ENCODE results near the gene MGAT1.
A peak's percentile ranks its signal among the peaks of the same experiment; 100 is the strongest.
"Not testable (repeated sequence)": the region's sequence is repeated elsewhere in the genome, so short reads cannot be mapped to it uniquely, and the experiment has no call there.

MGAT1 gene

DNA sequence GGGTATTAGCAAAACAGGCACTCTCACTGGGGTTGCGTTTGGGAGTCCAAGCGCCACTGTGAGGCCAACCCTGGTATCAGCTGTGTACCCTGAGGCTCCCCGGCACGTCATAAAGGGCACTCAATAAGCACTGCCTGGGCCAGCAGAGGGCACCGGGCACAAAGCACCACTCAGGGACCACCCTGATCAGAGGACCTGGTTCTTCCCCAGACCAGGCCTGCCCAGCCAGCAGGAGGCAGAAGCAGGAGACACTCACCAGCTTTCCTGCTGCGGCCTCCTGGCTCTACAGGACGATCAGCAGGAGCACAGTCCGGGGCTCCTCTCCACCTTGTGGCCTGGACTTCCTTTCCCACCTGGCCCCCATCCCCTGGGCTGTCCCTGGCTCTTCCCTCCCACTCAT lies 12.6 kb downstream of the MGAT1 start:
- Histone ChIP-seq H3K4me1 (ENCODE audit: insufficient read depth, low read length) (peaks cover 20% of the 10 kb centered on the region), H3K9ac (ENCODE audit: low read depth, low read length) (no peak overlapping the region), H3K36me3 (ENCODE audit: insufficient read depth, low read length) (no peaks in the 10 kb centered on the region; the same call in none of the 2 replicates), H3K9me3 (ENCODE audit: control insufficient read depth, insufficient read depth, low read length) (no peaks in the 10 kb centered on the region)

DNA sequence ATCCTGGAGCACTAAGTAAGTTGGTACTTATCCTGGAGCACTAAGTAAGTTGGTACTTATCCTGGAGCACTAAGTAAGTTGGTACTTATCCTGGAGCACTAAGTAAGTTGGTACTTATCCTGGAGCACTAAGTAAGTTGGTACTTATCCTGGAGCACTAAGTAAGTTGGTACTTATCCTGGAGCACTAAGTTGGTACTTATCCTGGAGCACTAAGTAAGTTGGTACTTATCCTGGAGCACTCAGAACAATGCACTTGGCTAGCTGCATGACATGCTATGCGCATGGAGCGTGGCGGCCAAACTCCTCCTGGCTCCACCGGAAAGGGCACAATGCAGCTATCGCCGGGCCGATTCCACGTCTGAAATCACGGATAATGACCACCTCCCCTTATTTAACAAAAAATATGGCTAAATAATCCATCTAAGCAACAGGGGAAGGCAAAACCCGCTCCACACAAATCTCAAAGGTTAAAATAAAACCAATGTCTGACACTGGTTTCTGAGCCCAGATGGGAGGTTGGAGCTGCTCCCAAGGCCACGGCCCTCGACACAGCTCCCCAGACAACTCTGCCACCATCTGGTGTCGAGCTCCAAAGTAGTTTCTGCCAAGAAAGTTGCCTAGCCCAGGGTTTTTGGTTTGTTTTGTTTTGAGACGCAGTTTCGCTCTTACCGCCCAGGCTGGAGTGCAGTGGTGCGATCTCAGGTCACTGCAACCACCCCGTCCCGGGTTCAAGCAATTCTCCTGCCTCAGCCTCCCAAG lies 13.8 kb downstream of the MGAT1 start:
- not testable (repeated sequence) for H3K9me3 ChIP-seq (ENCODE audit: control insufficient read depth, insufficient read depth, low read length); H3K36me3 ChIP-seq (ENCODE audit: insufficient read depth, low read length); H3K9ac ChIP-seq (ENCODE audit: low read depth, low read length)
- peaks cover 21% of the 10 kb centered on the region for H3K4me1 ChIP-seq (ENCODE audit: insufficient read depth, low read length)

DNA sequence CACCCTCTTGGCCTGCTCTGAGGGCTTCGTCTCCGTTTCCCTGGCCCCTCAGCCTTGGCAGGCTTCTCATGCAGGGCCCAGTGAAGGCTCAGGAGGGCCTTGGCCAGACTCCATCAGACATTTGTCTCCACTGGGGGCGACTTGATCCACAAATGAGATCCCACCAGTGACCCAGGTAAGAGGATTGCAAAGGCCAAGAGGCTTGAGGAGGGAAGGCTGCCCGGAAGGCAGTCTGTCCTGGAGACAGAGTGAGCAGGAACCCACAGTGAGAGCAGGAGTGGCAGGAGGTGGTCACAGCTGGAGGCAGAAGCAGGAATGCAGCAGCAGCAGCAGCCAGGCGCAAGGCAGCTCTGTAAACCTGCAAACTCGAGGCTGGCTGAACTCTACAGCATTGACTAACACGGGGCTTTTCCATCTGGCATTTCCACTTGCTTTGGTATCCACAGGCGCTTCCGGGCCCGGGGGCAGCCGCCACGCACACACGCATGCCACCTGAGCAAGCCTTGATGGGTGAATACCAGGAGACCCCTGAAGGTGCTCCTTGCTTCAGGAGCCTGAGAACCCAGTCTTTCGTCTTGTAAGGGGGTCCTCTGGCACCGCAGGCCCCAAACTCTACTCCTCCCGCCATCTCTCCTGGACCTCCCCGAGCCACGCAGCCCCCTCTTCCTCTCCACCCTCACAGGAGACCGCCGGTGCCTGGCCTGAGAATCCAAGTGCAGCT lies 14.7 kb downstream of the MGAT1 start:
- H3K9ac ChIP-seq (ENCODE audit: low read depth, low read length): no peak overlapping the region
- H3K4me1 ChIP-seq (ENCODE audit: insufficient read depth, low read length): peaks cover 21% of the 10 kb centered on the region
- H3K9me3 ChIP-seq (ENCODE audit: control insufficient read depth, insufficient read depth, low read length): no peaks in the 10 kb centered on the region
- no peaks in the 10 kb centered on the region; the same call in none of the 2 replicates for H3K36me3 ChIP-seq (ENCODE audit: insufficient read depth, low read length)

DNA sequence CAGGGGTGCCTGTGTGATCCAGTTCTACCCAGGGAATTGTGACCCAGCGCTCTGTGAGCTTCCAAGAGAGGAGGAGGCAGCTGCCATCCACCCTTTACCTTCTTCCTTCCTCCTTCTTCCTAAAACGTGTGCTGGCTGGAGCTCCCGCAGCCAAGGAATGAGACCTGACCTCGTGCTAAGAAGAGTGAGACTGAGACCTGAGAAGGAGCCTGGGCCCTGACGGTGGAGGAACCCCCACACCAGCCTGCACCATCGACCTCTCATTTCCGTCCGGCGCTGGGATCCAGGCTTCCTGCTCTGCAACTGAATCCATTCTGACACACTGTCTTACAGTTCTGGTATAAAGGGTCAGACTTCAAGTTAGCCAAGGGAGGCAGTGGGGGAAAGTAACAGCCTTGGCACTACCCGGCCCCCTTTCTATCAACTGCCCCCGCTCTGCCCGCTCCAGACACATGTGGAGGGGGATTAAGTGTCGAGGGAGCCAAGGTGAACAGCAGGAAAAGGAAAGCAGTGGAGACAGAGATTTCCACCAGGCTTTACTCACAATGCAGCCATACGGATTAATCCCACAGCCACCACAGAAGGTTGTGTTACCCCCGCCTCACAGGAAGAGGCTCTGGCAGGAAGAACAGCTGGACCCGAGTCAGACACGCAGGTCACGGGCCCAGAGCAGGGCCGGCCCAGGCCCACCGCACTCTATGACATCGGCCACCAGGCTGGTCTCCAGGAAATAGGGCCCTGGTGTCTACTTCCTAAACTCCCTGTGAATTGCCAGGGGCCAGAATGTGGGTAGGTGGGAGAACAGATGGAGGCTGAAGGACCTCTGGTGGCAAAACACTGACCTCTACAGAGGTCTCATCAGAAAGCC lies 15.8 kb downstream of the MGAT1 start:
- Histone ChIP-seq H3K9me3 (ENCODE audit: control insufficient read depth, insufficient read depth, low read length) (no peaks in the 10 kb centered on the region; the same call in 1 of the 2 replicates), H3K9ac (ENCODE audit: low read depth, low read length) (no peak overlapping the region), H3K36me3 (ENCODE audit: insufficient read depth, low read length) (no peaks in the 10 kb centered on the region), H3K4me1 (ENCODE audit: insufficient read depth, low read length) (peaks cover 21% of the 10 kb centered on the region)

DNA sequence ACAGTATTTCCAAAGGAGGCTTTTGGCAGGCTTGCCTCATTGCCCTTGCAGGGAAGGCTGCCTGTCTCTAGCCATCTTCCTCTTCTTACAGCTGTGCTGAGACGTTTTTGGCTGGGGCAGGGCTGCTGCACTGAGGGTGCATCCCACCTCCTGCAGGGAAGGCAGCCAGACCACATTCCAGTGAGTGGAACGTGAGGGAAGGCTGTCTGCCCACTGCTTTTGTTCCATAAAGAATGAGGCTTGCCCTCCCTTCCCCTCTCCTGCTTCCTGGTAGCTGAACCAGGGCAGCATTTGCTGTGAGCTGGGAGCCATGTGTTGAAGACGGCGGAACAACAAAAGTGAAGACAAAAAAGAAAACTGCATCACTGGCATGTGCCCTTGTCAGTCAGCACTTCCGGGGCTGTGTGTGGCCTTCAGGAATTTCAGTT lies 16.8 kb downstream of the MGAT1 start:
- H3K36me3 ChIP-seq (ENCODE audit: insufficient read depth, low read length): no peaks in the 10 kb centered on the region
- no peaks in the 10 kb centered on the region; the same call in 1 of the 2 replicates for H3K9me3 ChIP-seq (ENCODE audit: control insufficient read depth, insufficient read depth, low read length)
- H3K4me1 ChIP-seq (ENCODE audit: insufficient read depth, low read length): peaks cover 21% of the 10 kb centered on the region
- 0 out of 2 replicates have a peak overlapping the region, but pooled peaks have one; percentile 0 for H3K9ac ChIP-seq (ENCODE audit: low read depth, low read length)

DNA sequence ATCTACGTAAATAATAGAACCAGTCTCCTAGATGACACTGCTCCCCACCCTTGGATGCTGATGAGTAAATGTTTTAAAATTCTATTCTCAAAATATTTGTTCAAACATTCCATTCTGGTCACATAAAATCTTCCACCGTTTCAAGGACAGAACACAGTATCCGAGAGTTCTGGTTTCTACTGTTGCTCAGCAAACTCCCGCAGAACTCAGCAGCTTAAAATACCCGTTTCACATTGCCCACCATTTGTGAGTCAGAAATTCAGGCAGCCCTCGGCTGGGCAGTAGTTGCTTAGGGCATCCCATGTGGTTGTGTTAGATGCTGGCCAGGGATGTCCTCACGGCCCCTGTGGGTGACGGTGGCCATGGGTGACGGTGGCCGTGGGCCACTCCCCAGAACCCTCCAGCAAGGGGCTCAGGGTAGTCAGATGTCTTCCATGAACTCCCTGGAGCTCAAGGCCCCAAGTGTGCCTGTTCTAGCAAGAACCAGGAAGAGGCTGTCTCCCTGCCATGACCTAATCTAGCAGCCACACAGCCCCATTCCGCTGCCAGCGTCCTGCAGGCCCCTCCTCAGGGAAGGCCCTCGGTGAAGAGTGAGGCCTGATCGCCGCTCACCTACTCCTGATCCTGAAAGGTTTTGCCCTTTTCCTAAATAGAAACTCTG lies 17.4 kb downstream of the MGAT1 start:
- Histone ChIP-seq H3K9ac (ENCODE audit: low read depth, low read length) (0 out of 2 replicates have a peak overlapping the region, but pooled peaks have one; percentile 0), H3K4me1 (ENCODE audit: insufficient read depth, low read length) (peaks cover 21% of the 10 kb centered on the region), H3K9me3 (ENCODE audit: control insufficient read depth, insufficient read depth, low read length) (no peaks in the 10 kb centered on the region; the same call in 1 of the 2 replicates), H3K36me3 (ENCODE audit: insufficient read depth, low read length) (no peaks in the 10 kb centered on the region)

DNA sequence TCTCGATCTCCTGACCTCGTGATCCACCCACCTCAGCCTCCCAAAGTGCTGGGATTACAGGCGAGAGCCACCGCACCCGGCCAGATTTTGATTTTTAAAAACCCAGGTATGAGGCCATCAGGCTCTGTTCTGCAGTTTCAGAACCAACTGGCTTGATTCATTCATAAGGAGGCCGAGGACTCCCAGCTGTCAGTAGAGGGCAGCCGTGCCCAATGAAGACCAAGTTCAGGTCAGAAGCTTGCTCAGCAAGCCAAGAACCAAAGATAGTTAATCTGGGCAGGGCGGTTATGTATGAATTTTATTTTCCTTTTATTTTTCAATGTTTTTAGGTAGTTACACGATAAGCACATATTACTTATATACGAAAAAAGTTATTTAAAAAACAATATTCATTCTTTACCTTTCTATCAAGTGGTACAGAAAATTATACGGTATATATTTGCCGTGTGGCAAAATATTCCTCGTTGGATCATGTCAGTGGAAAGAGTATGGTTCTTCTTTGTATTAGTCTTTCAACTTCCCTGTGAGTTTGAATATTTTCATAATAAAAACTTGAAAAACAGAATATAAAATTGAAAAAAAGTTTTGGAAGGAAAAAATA lies 18.0 kb downstream of the MGAT1 start:
- H3K9ac ChIP-seq (ENCODE audit: low read depth, low read length): no peak overlapping the region
- no peaks in the 10 kb centered on the region; the same call in 1 of the 2 replicates for H3K9me3 ChIP-seq (ENCODE audit: control insufficient read depth, insufficient read depth, low read length)
- peaks cover 21% of the 10 kb centered on the region for H3K4me1 ChIP-seq (ENCODE audit: insufficient read depth, low read length)
- H3K36me3 ChIP-seq (ENCODE audit: insufficient read depth, low read length): no peaks in the 10 kb centered on the region

DNA sequence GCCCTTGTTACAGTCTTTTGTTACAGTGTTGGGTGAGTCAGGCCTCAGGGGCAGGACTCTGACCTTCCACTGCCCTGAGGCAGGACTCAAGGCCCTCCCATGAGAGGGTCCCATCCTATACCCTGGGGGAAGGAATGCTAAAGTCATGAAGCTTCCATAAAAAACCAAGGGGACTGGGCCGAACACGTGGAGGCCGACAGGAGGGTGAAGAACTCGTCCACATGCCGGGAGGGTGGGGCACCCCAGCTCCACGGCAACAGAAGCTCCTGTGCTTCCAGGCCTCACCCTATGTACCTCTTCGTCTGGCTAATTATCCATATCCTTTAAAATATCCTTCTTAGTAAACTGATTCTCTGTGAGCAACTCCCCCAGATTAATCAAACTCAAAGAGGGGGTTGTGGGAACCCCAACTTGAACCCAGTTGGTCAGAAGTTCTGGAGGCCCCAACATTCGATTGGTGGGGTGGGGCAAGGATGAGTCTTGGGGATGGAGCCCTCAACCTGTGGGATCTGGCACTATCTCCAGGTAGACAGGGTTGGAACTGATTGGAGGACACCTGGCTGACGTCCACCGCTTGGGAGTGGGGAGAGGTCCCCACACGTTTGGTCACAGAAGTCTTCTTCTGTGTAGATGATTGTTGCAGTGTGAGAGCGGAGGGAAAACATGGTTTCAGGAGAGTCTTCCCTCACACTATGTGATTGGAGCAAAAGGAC lies 19.1 kb downstream of the MGAT1 start:
- H3K9ac ChIP-seq (ENCODE audit: low read depth, low read length): no peak overlapping the region
- H3K9me3 ChIP-seq (ENCODE audit: control insufficient read depth, insufficient read depth, low read length): no peaks in the 10 kb centered on the region; the same call in 1 of the 2 replicates
- H3K4me1 ChIP-seq (ENCODE audit: insufficient read depth, low read length): peaks cover 21% of the 10 kb centered on the region
- no peaks in the 10 kb centered on the region for H3K36me3 ChIP-seq (ENCODE audit: insufficient read depth, low read length)

DNA sequence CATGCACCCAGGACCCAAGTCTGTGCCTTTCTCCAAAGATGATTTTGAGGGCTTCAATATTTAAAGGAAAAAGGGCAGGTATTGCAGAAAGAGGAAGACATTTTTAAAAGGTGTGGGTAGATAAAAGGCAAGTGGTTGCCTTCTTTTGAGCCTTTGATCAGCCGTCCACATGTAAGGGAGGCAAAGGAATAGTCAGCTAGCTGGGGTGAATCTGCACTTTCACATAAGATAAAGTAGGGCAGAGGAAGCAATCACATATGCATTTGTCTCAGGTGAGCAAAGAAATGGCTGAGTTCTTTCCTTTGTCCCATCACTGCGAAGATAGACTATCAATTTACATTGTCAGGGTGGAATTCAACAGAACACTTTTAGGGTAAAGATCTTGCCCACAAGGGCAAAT lies 19.9 kb downstream of the MGAT1 start:
- no peaks in the 10 kb centered on the region; the same call in 1 of the 2 replicates for H3K9me3 ChIP-seq (ENCODE audit: control insufficient read depth, insufficient read depth, low read length)
- no peaks in the 10 kb centered on the region for H3K36me3 ChIP-seq (ENCODE audit: insufficient read depth, low read length)
- no peak overlapping the region for H3K9ac ChIP-seq (ENCODE audit: low read depth, low read length)
- H3K4me1 ChIP-seq (ENCODE audit: insufficient read depth, low read length): peaks cover 21% of the 10 kb centered on the region

DNA sequence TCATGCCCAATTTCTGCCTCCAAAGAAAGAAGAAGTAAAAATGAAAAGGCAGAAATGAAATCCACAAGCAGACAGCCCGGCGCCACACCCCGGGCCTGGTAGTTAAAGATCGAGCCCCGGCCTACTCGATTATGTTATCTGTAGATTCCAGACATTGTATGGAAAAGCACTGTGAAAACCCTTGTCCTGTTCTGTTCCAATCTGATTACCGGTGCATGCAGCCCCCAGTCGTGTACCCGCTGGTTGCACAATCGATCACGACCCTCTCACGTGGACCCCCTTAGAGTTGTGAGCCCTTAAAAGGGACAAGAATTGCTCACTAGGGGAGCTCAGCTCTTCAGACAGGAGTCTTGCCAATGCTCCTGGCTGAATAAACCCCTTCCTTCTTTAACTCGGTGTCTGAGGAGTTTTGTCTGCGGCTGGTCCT lies 20.7 kb downstream of the MGAT1 start:
- H3K4me1 ChIP-seq (ENCODE audit: insufficient read depth, low read length): peaks cover 20% of the 10 kb centered on the region
- H3K9ac ChIP-seq (ENCODE audit: low read depth, low read length); H3K36me3 ChIP-seq (ENCODE audit: insufficient read depth, low read length); H3K9me3 ChIP-seq (ENCODE audit: control insufficient read depth, insufficient read depth, low read length): not testable (repeated sequence)

DNA sequence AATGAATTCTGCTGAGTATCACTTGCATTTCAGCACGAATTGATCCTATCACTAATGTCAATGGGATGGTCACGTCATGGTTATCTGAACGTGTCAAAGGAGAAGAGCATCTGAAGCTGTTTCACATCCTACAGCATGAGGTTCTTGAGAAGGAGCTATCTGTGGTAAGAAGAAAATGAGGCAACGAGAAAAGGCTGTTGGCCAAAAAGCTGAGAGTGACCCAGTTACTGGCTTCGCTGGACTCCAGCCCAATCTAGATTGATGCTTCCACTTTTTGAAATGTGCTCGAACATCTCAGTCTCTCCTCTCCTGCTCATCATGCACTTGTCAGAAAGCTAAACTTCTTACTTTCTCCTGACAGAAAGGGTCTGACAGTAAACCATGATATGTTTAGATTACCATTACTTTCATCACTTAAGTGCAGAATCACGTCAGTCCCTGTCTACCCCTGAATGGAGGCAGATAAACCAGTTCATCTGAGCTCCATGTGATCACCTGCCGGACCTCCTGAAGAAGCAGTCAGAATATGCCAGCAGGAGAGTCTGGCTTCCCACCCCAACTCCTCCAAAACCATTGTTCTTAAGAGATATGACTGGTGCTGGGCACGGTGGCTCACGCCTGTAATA lies 22.5 kb downstream of the MGAT1 start:
- Histone ChIP-seq H3K9me3 (ENCODE audit: control insufficient read depth, insufficient read depth, low read length) (no peaks in the 10 kb centered on the region; the same call in 1 of the 2 replicates), H3K36me3 (ENCODE audit: insufficient read depth, low read length) (no peaks in the 10 kb centered on the region), H3K9ac (ENCODE audit: low read depth, low read length) (no peak overlapping the region), H3K4me1 (ENCODE audit: insufficient read depth, low read length) (peaks cover 2% of the 10 kb centered on the region)

DNA sequence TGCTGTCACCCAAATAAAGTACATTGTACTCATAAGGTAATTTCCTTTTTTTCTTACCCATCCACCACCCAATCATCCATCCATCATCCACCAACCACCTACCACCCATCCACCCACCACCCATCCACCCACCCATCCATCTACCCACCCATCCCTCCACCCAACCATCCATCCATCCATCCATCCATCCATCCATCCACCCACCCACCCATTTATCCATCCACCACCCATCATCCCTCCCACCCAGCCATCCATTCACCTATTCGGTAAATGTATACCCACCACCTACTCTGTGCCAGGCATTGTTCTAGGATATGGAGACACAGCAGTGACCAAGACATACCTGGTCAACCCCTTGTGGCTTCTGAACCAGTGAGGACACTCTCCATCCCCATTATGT lies 25.1 kb downstream of the MGAT1 start:
- Histone ChIP-seq H3K9ac (ENCODE audit: low read depth, low read length) (no peak overlapping the region), H3K36me3 (ENCODE audit: insufficient read depth, low read length) (no peaks in the 10 kb centered on the region), H3K4me1 (ENCODE audit: insufficient read depth, low read length) (no peaks in the 10 kb centered on the region), H3K9me3 (ENCODE audit: control insufficient read depth, insufficient read depth, low read length) (no peaks in the 10 kb centered on the region; the same call in 1 of the 2 replicates)

DNA sequence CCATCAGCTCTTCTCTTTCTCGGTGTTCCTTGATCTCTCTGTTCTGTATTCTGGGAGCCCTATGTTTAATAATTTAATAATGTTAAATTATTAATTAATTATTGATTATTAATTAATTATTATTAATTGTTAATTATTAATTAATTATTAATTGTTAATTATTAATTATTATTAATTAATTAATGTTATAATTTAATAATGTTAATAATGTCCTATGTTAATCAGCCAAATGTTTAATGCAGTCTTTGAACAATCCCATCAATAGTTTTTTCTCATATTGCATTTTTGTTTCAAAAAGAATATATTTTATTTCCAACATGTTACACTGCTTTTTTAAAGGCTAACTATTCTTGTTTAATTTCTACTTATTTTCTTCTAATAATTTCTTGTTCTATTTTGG lies 26.2 kb downstream of the MGAT1 start:
- Histone ChIP-seq H3K4me1 (ENCODE audit: insufficient read depth, low read length) (no peaks in the 10 kb centered on the region), H3K36me3 (ENCODE audit: insufficient read depth, low read length) (no peaks in the 10 kb centered on the region), H3K9ac (ENCODE audit: low read depth, low read length) (no peak overlapping the region), H3K9me3 (ENCODE audit: control insufficient read depth, insufficient read depth, low read length) (no peaks in the 10 kb centered on the region; the same call in none of the 2 replicates)

All from ES-I3 (cell line).